WTC11 (cell line): Measurements from ENCODE around the gene TPK1. TPM values are rescaled to one million over a fixed set of nuclear protein-coding genes. Genes with fewer than 3 reads are reported as not detected.

Source experiments
- ATAC-seq: fragments of 200-7000 bp; cut with Tn5 transposase; 2 replicates; pipeline ENCODE4 v1.10.0; 2021; ENCODE audit warnings: mild to moderate bottlenecking, moderate library complexity
- CTCF ChIA-PET: fragments of 300-600 bp; sonication (Branson Sonifier 250); formaldehyde crosslinking; loops from one replicate; lab custom pipeline; 2021; ENCODE audit warnings: antibody characterized with exemption; lab: Charles Lee
- POLR2A ChIA-PET: fragments of 350-600 bp; sonication (Branson Sonifier 250); formaldehyde crosslinking; loops from one replicate; lab custom pipeline; 2021; ENCODE audit warnings: antibody characterized with exemption; lab: Charles Lee
- DNase-seq: peaks from one replicate; pipeline ENCODE4 v3.0.0; 2021; ENCODE audit warnings: low spot score
- H3K27ac Mint-ChIP-seq: 2 replicates; pipeline ENCODE4 v1.8.0; 2021; ENCODE audit warnings: mixed read lengths
- H3K27me3 Mint-ChIP-seq: 2 replicates; pipeline ENCODE4 v1.8.0; 2021; ENCODE audit warnings: low read depth, mild to moderate bottlenecking, moderate library complexity, mixed read lengths
- H3K36me3 Mint-ChIP-seq: 2 replicates; pipeline ENCODE4 v1.8.0; 2021; ENCODE audit warnings: mixed read lengths
- H3K4me1 Mint-ChIP-seq: 2 replicates; pipeline ENCODE4 v1.8.0; 2022; ENCODE audit warnings: mixed read lengths
- H3K4me3 Mint-ChIP-seq: 2 replicates; pipeline ENCODE4 v1.8.0; 2021; ENCODE audit warnings: mild to moderate bottlenecking, moderate library complexity, mixed read lengths
- H3K9me3 Mint-ChIP-seq: 2 replicates; pipeline ENCODE4 v1.8.0; 2021; ENCODE audit warnings: mixed read lengths
- CREB1 ChIP-seq: sonication (generic); formaldehyde crosslinking; IDR thresholded peaks from 2 replicates; pipeline ENCODE4 v1.8.0; 2023; ENCODE audit warnings: mild to moderate bottlenecking, missing genetic modification reagents
- ELF4 ChIP-seq: sonication (generic); formaldehyde crosslinking; IDR thresholded peaks from 2 replicates; pipeline ENCODE4 v1.8.1; 2022; ENCODE audit warnings: low read depth, mild to moderate bottlenecking, moderate library complexity, missing genetic modification reagents
- ETV6 ChIP-seq: sonication (generic); formaldehyde crosslinking; IDR thresholded peaks from 2 replicates; pipeline ENCODE4 v1.8.1; 2022; ENCODE audit warnings: mild to moderate bottlenecking, missing genetic modification reagents
- FOXJ3 ChIP-seq: sonication (generic); formaldehyde crosslinking; IDR thresholded peaks from 2 replicates; pipeline ENCODE4 v1.9.0; 2021; ENCODE audit warnings: missing genetic modification reagents, mild to moderate bottlenecking, borderline replicate concordance
- FOXK1 ChIP-seq: sonication (generic); formaldehyde crosslinking; IDR thresholded peaks from 2 replicates; pipeline ENCODE4 v1.8.0; 2022; ENCODE audit warnings: mild to moderate bottlenecking, moderate library complexity, missing genetic modification reagents
- HMGA2 ChIP-seq: fragments of 250-450 bp; sonication (Bioruptor Pico); IDR thresholded peaks from 2 replicates; pipeline ENCODE4 v1.4.0; 2021; ENCODE audit warnings: mild to moderate bottlenecking, moderate library complexity
- NFATC4 ChIP-seq: fragments of 250-450 bp; sonication (Bioruptor Pico); IDR thresholded peaks from 2 replicates; pipeline ENCODE4 v1.9.0; 2021; ENCODE audit warnings: mild to moderate bottlenecking
- NFYB ChIP-seq: sonication (generic); formaldehyde crosslinking; conservative IDR thresholded peaks from 2 replicates; pipeline ENCODE4 v1.8.0; 2022; ENCODE audit warnings: low read depth, missing genetic modification reagents
- NR1H2 ChIP-seq: sonication (generic); formaldehyde crosslinking; IDR thresholded peaks from 2 replicates; pipeline ENCODE4 v1.9.0; 2021; ENCODE audit warnings: mild to moderate bottlenecking, moderate library complexity, missing genetic modification reagents
- NR2C2 ChIP-seq: sonication (generic); formaldehyde crosslinking; IDR thresholded peaks from 2 replicates; pipeline ENCODE4 v1.8.0; 2022; ENCODE audit warnings: mild to moderate bottlenecking, missing genetic modification reagents
- ZNF138 ChIP-seq: sonication (generic); formaldehyde crosslinking; conservative IDR thresholded peaks from 2 replicates; pipeline ENCODE4 v1.8.1; 2022; ENCODE audit warnings: mild to moderate bottlenecking, moderate library complexity, missing genetic modification reagents
- ZNF263 ChIP-seq: sonication (generic); formaldehyde crosslinking; IDR thresholded peaks from 2 replicates; pipeline ENCODE4 v1.8.1; 2022; ENCODE audit warnings: low read depth, mild to moderate bottlenecking, moderate library complexity, missing genetic modification reagents
- ZNF317 ChIP-seq: sonication (generic); formaldehyde crosslinking; IDR thresholded peaks from 2 replicates; pipeline ENCODE4 v1.8.1; 2023; ENCODE audit warnings: low read depth, mild to moderate bottlenecking, moderate library complexity, missing genetic modification reagents, borderline replicate concordance
- ZNF671 ChIP-seq: fragments of 250-450 bp; sonication (Bioruptor Pico); IDR thresholded peaks from 2 replicates; pipeline ENCODE4 v1.8.0; 2021; ENCODE audit warnings: mild to moderate bottlenecking
- total RNA-seq: library from RNA; stranded (reverse); gene quantifications from 3 replicates; pipeline ENCODE4 v1.2.3, GENCODE V29; 2021
- TF ChIP-seq, protein P1 (sequence below): sonication (generic); formaldehyde crosslinking; IDR thresholded peaks from 2 replicates; pipeline ENCODE4 v1.8.1; 2022; ENCODE audit warnings: low read depth, missing genetic modification reagents, borderline replicate concordance
- TF ChIP-seq, protein P2 (sequence below): fragments of 250-450 bp; sonication (Bioruptor Pico); IDR thresholded peaks from 2 replicates; pipeline ENCODE4 v1.9.0; 2021; ENCODE audit warnings: mild to moderate bottlenecking
- TF ChIP-seq, protein P3 (sequence below): sonication (generic); formaldehyde crosslinking; IDR thresholded peaks from 2 replicates; pipeline ENCODE4 v1.8.1; 2022; ENCODE audit warnings: mild to moderate bottlenecking, missing genetic modification reagents, moderate library complexity, borderline replicate concordance
- TF ChIP-seq, protein P4 (sequence below): sonication (generic); formaldehyde crosslinking; IDR thresholded peaks from 2 replicates; pipeline ENCODE4 v1.8.1; 2022; ENCODE audit warnings: low read depth, mild to moderate bottlenecking, moderate library complexity, missing genetic modification reagents, borderline replicate concordance
- TF ChIP-seq, protein P5 (sequence below): sonication (generic); formaldehyde crosslinking; IDR thresholded peaks from 2 replicates; pipeline ENCODE4 v1.8.0; 2022; ENCODE audit warnings: mild to moderate bottlenecking, missing genetic modification reagents
- TF ChIP-seq, protein P6 (sequence below): sonication (generic); formaldehyde crosslinking; IDR thresholded peaks from 2 replicates; pipeline ENCODE4 v1.8.0; 2023; ENCODE audit warnings: mild to moderate bottlenecking, missing genetic modification reagents
- TF ChIP-seq, protein P7 (sequence below): sonication (generic); formaldehyde crosslinking; IDR thresholded peaks from 2 replicates; pipeline ENCODE4 v1.8.1; 2023; ENCODE audit warnings: mild to moderate bottlenecking, missing genetic modification reagents
- TF ChIP-seq, protein P8 (sequence below): sonication (generic); formaldehyde crosslinking; IDR thresholded peaks from 2 replicates; pipeline ENCODE4 v1.8.1; 2023; ENCODE audit warnings: mild to moderate bottlenecking, moderate library complexity, missing genetic modification reagents

TPK1 gene
- total RNA-seq, 1 experiment from 2014 or later, result 2.7 TPM

DNA sequence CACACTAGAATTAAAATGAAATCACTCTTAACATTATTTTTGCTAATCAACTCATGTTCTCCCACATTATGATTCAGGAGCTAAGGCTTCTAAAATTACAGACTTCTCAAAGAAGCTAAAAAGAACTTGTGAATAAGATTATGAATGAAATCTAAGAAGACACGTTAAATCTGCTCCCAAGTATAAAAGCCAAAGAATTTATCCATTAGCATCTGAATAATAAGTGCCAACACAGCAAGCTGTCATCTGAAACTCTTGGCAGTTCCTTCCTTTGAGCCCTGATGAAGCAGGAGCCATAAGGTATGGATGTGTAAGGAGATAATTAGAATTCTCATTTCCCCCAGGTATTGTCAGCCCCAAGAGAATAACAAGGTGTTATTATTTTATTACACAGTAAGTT is 50.3 kb downstream of the TPK1 start:
- H3K36me3 Mint-ChIP-seq, result no peaks in the 10 kb centered on the region
- POLR2A ChIA-PET, result interaction anchor here (1.1 kb wide), 1 partner anchor 10 kb away, joined by 5 read pairs; no protein-coding TSS in a partner anchor
- H3K4me3 Mint-ChIP-seq, result no peak overlapping the region
- H3K9me3 Mint-ChIP-seq, result no peaks in the 10 kb centered on the region; the same call in 1 of the 2 replicates
- ATAC-seq (peak; percentile 32), DNase-seq (no peak)
- no peak overlapping the region for H3K27ac Mint-ChIP-seq
- no peaks in the 10 kb centered on the region for H3K27me3 Mint-ChIP-seq
- peaks cover 20% of the 10 kb centered on the region for H3K4me1 Mint-ChIP-seq
- CTCF ChIA-PET, result interaction anchor here (0.6 to 2.0 kb wide), 6 partner anchors 10 to 669 kb away, joined by 3 to 10 read pairs (median 3); no protein-coding TSS in a partner anchor
- TF ChIP-seq HMGA2 (CRISPR knock-in tag) (no peak), FOXK1 (CRISPR knock-in tag) (no peak), FOXJ3 (CRISPR knock-in tag) (no peak), ZNF138 (CRISPR knock-in tag) (no peak), NFATC4 (CRISPR knock-in tag) (no peak), ELF4 (CRISPR knock-in tag) (no peak), NFYB (no peak), CREB1 (no peak), ZNF317 (CRISPR knock-in tag) (no peak), ZNF263 (no peak)
- TF ChIP-seq, protein P1, sequence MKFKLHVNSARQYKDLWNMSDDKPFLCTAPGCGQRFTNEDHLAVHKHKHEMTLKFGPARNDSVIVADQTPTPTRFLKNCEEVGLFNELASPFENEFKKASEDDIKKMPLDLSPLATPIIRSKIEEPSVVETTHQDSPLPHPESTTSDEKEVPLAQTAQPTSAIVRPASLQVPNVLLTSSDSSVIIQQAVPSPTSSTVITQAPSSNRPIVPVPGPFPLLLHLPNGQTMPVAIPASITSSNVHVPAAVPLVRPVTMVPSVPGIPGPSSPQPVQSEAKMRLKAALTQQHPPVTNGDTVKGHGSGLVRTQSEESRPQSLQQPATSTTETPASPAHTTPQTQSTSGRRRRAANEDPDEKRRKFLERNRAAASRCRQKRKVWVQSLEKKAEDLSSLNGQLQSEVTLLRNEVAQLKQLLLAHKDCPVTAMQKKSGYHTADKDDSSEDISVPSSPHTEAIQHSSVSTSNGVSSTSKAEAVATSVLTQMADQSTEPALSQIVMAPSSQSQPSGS (CRISPR knock-in tag), result no peak
- TF ChIP-seq, protein P2, sequence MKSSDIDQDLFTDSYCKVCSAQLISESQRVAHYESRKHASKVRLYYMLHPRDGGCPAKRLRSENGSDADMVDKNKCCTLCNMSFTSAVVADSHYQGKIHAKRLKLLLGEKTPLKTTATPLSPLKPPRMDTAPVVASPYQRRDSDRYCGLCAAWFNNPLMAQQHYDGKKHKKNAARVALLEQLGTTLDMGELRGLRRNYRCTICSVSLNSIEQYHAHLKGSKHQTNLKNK (CRISPR knock-in tag), result no peak
- TF ChIP-seq, protein P3, sequence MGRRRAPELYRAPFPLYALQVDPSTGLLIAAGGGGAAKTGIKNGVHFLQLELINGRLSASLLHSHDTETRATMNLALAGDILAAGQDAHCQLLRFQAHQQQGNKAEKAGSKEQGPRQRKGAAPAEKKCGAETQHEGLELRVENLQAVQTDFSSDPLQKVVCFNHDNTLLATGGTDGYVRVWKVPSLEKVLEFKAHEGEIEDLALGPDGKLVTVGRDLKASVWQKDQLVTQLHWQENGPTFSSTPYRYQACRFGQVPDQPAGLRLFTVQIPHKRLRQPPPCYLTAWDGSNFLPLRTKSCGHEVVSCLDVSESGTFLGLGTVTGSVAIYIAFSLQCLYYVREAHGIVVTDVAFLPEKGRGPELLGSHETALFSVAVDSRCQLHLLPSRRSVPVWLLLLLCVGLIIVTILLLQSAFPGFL (CRISPR knock-in tag), result no peak
- TF ChIP-seq, protein P4, sequence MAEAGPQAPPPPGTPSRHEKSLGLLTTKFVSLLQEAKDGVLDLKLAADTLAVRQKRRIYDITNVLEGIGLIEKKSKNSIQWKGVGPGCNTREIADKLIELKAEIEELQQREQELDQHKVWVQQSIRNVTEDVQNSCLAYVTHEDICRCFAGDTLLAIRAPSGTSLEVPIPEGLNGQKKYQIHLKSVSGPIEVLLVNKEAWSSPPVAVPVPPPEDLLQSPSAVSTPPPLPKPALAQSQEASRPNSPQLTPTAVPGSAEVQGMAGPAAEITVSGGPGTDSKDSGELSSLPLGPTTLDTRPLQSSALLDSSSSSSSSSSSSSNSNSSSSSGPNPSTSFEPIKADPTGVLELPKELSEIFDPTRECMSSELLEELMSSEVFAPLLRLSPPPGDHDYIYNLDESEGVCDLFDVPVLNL (CRISPR knock-in tag), result no peak
- TF ChIP-seq, protein P5, sequence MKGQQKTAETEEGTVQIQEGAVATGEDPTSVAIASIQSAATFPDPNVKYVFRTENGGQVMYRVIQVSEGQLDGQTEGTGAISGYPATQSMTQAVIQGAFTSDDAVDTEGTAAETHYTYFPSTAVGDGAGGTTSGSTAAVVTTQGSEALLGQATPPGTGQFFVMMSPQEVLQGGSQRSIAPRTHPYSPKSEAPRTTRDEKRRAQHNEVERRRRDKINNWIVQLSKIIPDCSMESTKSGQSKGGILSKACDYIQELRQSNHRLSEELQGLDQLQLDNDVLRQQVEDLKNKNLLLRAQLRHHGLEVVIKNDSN (CRISPR knock-in tag), result no peak
- TF ChIP-seq, protein P6, sequence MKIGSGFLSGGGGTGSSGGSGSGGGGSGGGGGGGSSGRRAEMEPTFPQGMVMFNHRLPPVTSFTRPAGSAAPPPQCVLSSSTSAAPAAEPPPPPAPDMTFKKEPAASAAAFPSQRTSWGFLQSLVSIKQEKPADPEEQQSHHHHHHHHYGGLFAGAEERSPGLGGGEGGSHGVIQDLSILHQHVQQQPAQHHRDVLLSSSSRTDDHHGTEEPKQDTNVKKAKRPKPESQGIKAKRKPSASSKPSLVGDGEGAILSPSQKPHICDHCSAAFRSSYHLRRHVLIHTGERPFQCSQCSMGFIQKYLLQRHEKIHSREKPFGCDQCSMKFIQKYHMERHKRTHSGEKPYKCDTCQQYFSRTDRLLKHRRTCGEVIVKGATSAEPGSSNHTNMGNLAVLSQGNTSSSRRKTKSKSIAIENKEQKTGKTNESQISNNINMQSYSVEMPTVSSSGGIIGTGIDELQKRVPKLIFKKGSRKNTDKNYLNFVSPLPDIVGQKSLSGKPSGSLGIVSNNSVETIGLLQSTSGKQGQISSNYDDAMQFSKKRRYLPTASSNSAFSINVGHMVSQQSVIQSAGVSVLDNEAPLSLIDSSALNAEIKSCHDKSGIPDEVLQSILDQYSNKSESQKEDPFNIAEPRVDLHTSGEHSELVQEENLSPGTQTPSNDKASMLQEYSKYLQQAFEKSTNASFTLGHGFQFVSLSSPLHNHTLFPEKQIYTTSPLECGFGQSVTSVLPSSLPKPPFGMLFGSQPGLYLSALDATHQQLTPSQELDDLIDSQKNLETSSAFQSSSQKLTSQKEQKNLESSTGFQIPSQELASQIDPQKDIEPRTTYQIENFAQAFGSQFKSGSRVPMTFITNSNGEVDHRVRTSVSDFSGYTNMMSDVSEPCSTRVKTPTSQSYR (CRISPR knock-in tag), result no peak

DNA sequence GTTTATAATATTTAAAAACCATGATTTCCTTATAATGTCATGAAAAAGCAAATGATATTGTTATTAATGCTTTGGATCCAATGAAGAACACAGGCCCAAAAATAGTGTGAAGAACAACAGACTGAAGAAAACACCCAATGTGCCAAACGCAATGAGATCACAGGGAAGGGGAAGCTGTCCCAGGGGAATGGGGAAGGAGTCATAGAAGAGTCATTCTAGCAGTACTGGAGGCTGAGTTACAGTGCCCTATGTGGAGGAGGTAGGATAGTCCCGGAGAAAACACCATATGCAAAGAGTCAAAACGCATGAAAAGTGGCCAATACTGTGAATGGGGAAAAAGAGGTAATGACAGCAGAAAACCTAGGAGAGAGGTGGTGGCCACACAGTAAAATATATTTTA is 50.9 kb downstream of the TPK1 start:
- ChIA-PET POLR2A (no interaction called here), CTCF (interaction anchor here (1.0 to 2.0 kb wide), 3 partner anchors 45 to 114 kb away, joined by 3 to 10 read pairs (median 4); no protein-coding TSS in a partner anchor)
- DNase-seq (no peak), ATAC-seq (peak; percentile 46; the same call in 1 of the 2 replicates)
- Mint-ChIP-seq H3K27ac (no peak overlapping the region), H3K9me3 (no peaks in the 10 kb centered on the region; the same call in 1 of the 2 replicates), H3K36me3 (no peaks in the 10 kb centered on the region), H3K27me3 (no peaks in the 10 kb centered on the region), H3K4me1 (peaks cover 20% of the 10 kb centered on the region), H3K4me3 (no peak overlapping the region)
- no peak for TF ChIP-seq ETV6 (CRISPR knock-in tag)
- no peak for TF ChIP-seq NR1H2 (CRISPR knock-in tag)
- TF ChIP-seq ZNF671 (CRISPR knock-in tag), result no peak
- TF ChIP-seq HMGA2 (CRISPR knock-in tag), result no peak
- no peak for TF ChIP-seq NR2C2 (CRISPR knock-in tag)
- TF ChIP-seq, protein P7, sequence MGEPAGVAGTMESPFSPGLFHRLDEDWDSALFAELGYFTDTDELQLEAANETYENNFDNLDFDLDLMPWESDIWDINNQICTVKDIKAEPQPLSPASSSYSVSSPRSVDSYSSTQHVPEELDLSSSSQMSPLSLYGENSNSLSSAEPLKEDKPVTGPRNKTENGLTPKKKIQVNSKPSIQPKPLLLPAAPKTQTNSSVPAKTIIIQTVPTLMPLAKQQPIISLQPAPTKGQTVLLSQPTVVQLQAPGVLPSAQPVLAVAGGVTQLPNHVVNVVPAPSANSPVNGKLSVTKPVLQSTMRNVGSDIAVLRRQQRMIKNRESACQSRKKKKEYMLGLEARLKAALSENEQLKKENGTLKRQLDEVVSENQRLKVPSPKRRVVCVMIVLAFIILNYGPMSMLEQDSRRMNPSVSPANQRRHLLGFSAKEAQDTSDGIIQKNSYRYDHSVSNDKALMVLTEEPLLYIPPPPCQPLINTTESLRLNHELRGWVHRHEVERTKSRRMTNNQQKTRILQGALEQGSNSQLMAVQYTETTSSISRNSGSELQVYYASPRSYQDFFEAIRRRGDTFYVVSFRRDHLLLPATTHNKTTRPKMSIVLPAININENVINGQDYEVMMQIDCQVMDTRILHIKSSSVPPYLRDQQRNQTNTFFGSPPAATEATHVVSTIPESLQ (CRISPR knock-in tag), result no peak
- TF ChIP-seq, protein P4 (CRISPR knock-in tag), result no peak
- TF ChIP-seq, protein P8, sequence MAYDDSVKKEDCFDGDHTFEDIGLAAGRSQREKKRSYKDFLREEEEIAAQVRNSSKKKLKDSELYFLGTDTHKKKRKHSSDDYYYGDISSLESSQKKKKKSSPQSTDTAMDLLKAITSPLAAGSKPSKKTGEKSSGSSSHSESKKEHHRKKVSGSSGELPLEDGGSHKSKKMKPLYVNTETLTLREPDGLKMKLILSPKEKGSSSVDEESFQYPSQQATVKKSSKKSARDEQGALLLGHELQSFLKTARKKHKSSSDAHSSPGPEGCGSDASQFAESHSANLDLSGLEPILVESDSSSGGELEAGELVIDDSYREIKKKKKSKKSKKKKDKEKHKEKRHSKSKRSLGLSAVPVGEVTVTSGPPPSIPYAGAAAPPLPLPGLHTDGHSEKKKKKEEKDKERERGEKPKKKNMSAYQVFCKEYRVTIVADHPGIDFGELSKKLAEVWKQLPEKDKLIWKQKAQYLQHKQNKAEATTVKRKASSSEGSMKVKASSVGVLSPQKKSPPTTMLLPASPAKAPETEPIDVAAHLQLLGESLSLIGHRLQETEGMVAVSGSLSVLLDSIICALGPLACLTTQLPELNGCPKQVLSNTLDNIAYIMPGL (CRISPR knock-in tag), result no peak
- TF ChIP-seq ZNF138 (CRISPR knock-in tag), result no peak
